Measurements from ENCODE around the gene PKN2.

PKN2 gene

GRCh38 chr1:88683541-88684481, at the start of gene PKN2:
Gene PKN2 (plus strand): TSS chr1:88684273. CDS start chr1:88684581, 308 bp downstream.
- DNase-seq = peak; percentile 99

GRCh38 chr1:88634538-88634937, 49.5 kb upstream of the PKN2 start:
- no peak for DNase-seq

GRCh38 chr1:88640060-88640459, 44.0 kb upstream of the PKN2 start:
- DNase-seq = no peak

GRCh38 chr1:88645886-88646285, 38.2 kb upstream of the PKN2 start:
- DNase-seq = no peak

GRCh38 chr1:88646476-88647248, 37.4 kb upstream of the PKN2 start:
- no peak for DNase-seq

- no peak for DNase-seq
Observed at GRCh38 chr1:88647249-88647645, 36.8 kb upstream of the PKN2 start.

- no peak for DNase-seq
Observed at GRCh38 chr1:88647749-88648415, 36.2 kb upstream of the PKN2 start.

GRCh38 chr1:88648706-88649105, 35.4 kb upstream of the PKN2 start:
- no peak for DNase-seq

GRCh38 chr1:88649932-88650331, 34.1 kb upstream of the PKN2 start:
- no peak for DNase-seq

- DNase-seq = no peak
Observed at GRCh38 chr1:88650676-88651418, 33.2 kb upstream of the PKN2 start.

- no peak for DNase-seq
Observed at GRCh38 chr1:88655140-88655539, 28.9 kb upstream of the PKN2 start.

- no peak for DNase-seq
Observed at GRCh38 chr1:88655685-88656299, 28.3 kb upstream of the PKN2 start.

- DNase-seq = no peak
Observed at GRCh38 chr1:88658419-88658818, 25.7 kb upstream of the PKN2 start.

GRCh38 chr1:88659552-88659951, 24.5 kb upstream of the PKN2 start:
- no peak for DNase-seq

- no peak for DNase-seq
Observed at GRCh38 chr1:88661188-88661587, 22.9 kb upstream of the PKN2 start.

- DNase-seq = no peak
Observed at GRCh38 chr1:88661951-88662699, 21.9 kb upstream of the PKN2 start.

- DNase-seq = no peak
Observed at GRCh38 chr1:88662723-88663122, 21.4 kb upstream of the PKN2 start.

GRCh38 chr1:88668405-88668804, 15.7 kb upstream of the PKN2 start:
- no peak for DNase-seq

- no peak for DNase-seq
Observed at GRCh38 chr1:88670462-88670861, 13.6 kb upstream of the PKN2 start.

- no peak for DNase-seq
Observed at GRCh38 chr1:88673446-88673845, 10.6 kb upstream of the PKN2 start.

- DNase-seq = no peak
Observed at GRCh38 chr1:88678405-88678804, 5.7 kb upstream of the PKN2 start.
